ACHN (cell line): ENCODE data around the gene HIC1.

Experiments
- DNase-seq: peaks from one replicate; pipeline ENCODE4 v3.0.0-alpha.2; 2015
- in situ Hi-C: cut with HindIII; loops from 2 replicates; pipeline ENCODE4 v1.10.0; 2017; ENCODE audit warnings: low sequenced_read_pairs, low pct_ligation_motif_present, low pct_unique_long_range_greater_than_20kb

HIC1 gene

DNA sequence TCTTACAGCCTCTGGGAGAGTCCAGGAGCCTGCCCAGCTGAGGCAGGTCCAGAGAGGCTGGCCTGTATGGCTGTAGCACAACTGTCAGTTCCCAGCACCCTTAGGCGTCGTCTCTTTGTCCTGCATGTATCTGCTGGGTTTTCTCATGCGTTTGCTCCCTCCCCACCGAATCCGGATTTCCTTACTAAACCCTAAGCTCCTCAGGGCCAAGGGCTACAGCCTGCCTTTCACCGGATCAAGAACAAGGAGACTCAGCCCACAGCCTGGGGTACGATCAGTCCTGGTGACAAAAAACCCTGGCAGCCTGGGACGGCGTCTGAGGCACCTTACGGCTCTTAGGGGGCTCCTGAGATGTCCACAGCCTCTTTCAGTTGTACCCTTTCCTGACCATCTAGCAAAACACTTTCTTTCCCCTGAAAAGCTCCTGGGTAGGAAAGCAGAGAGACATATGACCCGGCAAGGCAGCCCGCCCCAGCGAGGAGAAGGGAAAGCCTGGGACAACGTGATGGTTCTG is 12.2 kb downstream of the HIC1 start:
- in situ Hi-C loops = no loop called here
- no peak for DNase-seq

GRCh38 chr17:2067608-2068024 is 12.7 kb downstream of the HIC1 start:
- DNase-seq = no peak

GRCh38 chr17:2068031-2068518 is 13.2 kb downstream of the HIC1 start:
- in situ Hi-C loops = no loop called here
- DNase-seq = no peak

More at GRCh38 chr17:2067608-2068024, 12.7 kb downstream of the HIC1 start:
- in situ Hi-C loops = no loop called here

GRCh38 chr17:2068519-2069051 is 13.7 kb downstream of the HIC1 start:
- DNase-seq = no peak
- in situ Hi-C loops = no loop called here

DNA sequence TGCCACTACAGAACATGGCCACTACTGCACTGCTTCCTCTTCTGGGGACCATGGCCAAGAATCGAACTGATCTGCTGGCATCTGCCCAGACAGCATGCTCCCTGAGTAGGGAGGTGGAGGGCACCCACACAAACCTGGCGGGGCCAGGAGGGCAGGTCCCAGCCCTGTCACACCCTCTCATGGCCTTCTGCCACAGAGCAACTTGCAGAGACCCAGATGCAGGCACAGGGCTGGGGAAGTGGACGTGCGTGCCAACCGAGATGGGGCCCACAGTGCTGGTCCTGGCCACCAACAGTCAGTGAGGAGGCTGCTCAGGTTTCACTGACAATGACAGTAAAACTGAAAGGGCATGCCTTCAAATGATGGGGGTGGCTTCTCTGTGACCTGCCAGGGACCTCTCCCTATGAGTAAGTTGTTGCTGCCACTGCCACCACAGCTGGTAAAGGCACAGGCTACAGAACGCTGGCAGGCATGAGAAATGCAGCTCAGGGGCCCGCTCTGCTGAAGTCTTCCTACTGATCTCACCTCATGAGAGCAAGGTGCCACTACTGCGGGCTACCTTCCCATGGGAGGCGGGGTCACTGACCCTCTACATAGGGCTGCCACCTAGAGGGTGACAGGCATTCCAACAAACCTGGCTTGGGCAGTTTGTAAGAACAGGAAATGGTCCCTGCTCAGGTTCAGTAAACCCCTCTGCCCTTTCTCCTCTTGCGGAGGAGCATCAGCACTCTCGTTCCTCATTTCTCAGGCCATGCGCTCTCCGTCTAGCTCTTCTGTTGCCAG is 15.5 kb downstream of the HIC1 start:
- in situ Hi-C loops = no loop called here
- no peak for DNase-seq

DNA sequence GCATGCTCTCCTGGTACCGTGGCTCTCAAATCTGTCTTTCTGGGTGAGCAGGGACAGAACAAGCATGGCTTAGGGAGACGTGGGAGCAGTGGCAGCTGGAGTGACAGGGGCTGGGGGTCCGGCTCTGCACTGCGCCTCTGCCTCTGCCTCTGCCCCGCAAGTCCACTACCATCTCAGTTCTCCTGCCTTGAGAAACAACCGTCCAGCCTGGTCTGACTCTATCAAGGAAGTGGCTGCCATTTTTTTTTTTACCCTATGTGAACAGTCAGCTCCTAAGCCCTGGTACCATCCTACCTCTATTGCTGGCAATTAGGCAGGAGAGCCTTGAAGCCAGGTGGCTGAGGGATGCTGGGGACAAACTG is 16.1 kb downstream of the HIC1 start:
- no peak for DNase-seq
- in situ Hi-C loops = no loop called here

DNA sequence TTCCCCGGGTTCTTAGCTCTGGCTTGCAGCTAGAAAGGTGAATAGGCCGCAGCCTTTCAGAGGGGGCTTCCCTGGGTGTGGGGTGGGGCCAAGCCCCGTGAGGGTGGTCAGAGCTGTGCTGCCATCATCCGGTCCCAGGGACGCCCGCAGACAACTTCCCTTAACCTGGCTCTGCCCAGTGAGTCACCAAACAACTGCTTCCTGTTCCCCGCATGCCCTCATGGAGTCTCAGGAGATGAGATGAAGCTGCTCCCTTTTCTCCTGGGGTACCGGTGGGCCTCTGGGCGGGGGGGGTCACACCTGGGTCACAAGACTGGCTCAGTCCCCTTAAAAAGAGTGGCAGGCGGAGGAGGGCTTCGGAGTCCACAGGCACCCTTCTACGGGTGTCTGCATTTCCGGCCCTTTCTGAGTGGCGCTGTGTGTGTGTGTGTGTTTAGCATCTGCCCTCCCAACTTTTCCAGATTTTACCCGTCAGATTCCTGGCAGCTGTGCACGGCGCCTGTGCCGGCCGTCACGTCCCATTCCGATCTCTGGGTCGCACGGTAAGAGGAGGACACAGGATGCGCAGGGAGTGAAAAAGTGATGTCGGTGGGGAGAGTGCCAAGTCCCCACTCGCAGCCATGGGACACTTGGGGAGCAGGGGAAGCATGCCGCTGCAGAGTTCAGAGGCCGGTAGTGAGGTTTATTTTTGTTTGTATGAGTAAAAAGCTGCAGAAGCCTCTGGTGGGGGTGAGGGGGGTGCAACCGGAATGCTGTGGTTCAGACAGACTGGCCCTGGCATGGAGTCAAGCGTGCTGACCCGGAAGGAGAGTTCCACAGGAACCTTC is 16.8 kb downstream of the HIC1 start:
- in situ Hi-C loops = no loop called here
- DNase-seq = no peak

DNA sequence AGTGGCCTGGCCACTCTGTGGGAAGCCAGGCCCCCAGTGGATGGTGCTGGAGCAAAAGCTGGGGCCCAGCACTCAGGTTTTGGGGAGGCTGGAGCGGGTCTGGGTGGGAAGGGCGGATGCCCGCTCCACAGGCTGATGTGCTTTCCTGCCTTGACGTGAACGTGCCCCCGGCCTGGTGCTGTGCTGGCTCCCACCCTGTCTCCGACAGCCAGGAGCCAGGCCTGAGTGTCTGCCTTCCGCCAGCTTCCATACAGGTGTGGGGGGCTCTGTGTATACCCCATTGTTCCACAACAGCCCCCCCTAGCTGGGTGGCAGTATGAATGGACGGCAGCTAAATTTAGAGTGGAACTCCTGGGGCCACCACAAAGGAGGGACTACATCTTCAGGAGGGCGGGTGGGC is 20.0 kb downstream of the HIC1 start:
- in situ Hi-C loops = no loop called here
- DNase-seq = no peak

- in situ Hi-C loops = no loop called here
- DNase-seq = no peak
These were observed 20.6 kb downstream of the HIC1 start for GRCh38 chr17:2075336-2076086.

DNA sequence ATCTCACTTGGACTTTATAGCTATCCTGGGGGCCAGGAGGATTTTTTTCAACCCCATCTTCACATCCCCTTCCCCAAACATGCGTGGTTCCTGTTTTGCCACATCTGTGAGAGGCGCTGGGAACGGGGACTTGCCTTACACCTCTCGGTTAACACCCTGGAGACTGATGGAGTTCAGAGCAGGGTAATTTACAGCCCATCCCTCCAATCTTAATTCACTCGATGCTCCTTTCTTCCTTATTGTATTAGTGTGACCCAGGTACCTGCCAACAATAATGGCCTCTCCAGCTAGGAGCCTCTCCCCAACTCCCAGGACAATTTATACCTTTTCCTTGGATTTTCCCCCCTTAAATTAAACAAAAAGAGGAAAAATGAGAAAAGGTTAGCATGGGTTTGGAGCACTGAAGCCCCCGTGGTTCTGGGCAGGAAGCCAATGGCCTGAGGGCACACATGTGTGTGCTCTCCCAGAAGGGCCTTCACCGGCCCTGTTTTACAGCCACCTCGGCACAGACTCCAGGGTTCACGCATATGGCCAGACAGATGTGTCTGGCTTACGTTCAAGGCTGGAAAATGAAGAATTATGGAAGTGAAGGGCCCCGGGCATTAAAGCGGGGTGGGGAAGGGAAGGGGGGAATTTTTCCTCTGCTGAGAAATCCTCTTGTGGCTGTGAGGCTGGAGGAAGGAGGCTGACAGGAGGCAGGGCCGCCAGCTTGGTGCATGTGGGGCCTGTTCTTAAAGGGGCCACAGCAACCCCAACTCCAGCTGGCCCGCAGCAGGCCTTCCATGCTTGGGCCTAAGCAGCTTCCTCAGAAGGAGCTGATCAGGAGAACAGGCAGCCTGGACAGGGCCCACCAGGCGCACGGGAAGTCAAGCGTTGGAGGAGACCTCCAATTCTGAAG is 21.4 kb downstream of the HIC1 start:
- DNase-seq = no peak
- in situ Hi-C loops = no loop called here

GRCh38 chr17:2077040-2077439 is 22.1 kb downstream of the HIC1 start:
- in situ Hi-C loops = no loop called here
- no peak for DNase-seq

GRCh38 chr17:2081564-2081963 is 26.7 kb downstream of the HIC1 start:
- in situ Hi-C loops = no loop called here
- no peak for DNase-seq

DNA sequence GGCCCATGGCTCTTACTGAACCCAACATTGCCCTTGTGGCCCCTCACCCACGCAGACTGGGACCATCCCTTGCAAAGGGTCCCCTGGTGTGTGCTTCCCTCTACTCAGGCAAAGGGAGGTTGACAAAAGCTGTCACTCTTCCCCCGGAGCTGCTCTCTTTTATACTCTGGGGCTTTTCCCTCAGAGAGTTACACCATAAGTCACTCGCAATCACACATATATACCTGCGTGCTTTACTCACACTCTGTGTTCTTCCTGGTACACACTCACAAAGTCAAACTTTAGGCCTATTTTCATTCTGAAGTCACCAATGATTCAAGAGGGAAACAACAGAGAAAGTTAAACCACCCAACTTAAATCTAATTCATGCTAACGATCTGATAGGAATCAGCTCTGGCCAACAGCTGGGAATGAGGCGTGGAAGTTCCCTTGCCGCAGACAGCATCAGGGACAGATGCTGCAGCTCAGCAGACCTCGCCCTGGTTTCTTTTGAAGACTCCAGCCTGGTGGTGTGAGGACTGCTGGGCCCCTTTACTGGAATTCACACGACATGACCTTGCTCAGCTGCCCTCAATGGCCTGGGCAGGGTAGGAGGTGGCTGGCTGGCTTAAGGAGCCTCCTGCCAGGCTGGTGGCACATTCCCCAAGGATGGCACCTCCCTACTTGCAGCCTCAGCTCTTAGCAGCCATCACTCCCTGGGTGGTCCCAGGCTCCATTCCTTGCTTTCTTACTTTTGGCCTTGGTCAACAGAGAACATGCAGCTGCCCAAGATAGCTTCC is 27.3 kb downstream of the HIC1 start:
- no peak for DNase-seq
- in situ Hi-C loops = no loop called here

DNA sequence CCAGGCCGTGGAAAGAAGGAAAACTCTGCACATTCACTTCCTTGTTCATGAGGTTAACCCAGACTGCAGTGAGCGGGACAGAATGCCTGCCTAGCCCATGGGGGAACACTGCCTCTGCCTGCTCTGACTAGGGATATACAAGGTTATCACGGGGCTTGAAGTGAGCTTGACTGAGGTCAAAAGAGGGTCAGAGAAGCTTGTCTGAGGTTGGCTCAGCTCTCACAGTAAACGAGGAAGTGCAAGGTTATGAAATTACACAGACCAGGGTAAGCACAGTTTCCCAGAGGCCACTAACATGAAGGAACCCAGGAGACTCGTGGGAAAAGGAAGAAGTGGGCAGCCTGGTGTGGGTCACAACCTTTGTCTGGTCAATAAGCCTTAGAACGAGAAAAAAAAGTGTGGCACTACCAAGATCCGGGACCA is 28.7 kb downstream of the HIC1 start:
- no peak for DNase-seq
- in situ Hi-C loops = no loop called here

- no peak for DNase-seq
- in situ Hi-C loops = no loop called here
These were observed 29.3 kb downstream of the HIC1 start for GRCh38 chr17:2084036-2084765.
